A549 (cell line): ENCODE results near the gene METTL2B. TPM values are rescaled to one million over a fixed set of nuclear protein-coding genes. Genes with fewer than 3 reads are reported as not detected.
"Not testable (repeated sequence)": the region's sequence is repeated elsewhere in the genome, so short reads cannot be mapped to it uniquely, and the experiment has no call there.

ENCODE experiments used
- ATAC-seq, 2 experiments: fragments of 200-7000 bp in 1 of 2; fragments of >200 bp in 1 of 2; cut with Nextera tagmentation in 1 of 2; cut with Tn5 transposase in 1 of 2; 3 replicates each; pipeline versions ENCODE4 v1.8.0 to v1.9.1; 2018 to 2020; ENCODE audit warnings: mild to moderate bottlenecking in 1 of 2, moderate library complexity in 1 of 2
- CTCF ChIA-PET: fragments of 300-600 bp; sonication (Branson Sonifier 250); formaldehyde crosslinking; extraction: SDS; loops from one replicate; lab custom pipeline; 2021; ENCODE audit warnings: antibody characterized with exemption, inconsistent platforms; lab: Yijun Ruan, JAX
- POLR2A ChIA-PET: fragments of 350-600 bp; formaldehyde crosslinking; extraction: SDS; loops from one replicate; lab custom pipeline; 2021; ENCODE audit warnings: antibody characterized with exemption, inconsistent platforms; lab: Yijun Ruan, JAX
- DNase-seq, 2 experiments: peaks; one replicate each; pipeline versions ENCODE4 v3.0.0 to v3.0.0-alpha.2; 2011 to 2016; ENCODE audit warnings: low read depth in 1 of 2, low spot score in 1 of 2
- FAIRE-seq: peaks from 2 replicates; lab custom pipeline; 2011; peaks lifted over from hg19 to GRCh38; lab: Jason Lieb, UNC
- H3K27ac ChIP-seq, 2 experiments: fragments of >200 bp; sonication (Bioruptor Twin); formaldehyde crosslinking; 3 replicates each; pipeline ENCODE4 v1.5.1; 2016 to 2017
- H3K4me1 ChIP-seq: fragments of >200 bp; sonication (Bioruptor Twin); formaldehyde crosslinking; 3 replicates; pipeline ENCODE4 v1.6.1; 2016
- H3K4me2 ChIP-seq: fragments of >200 bp; sonication (Bioruptor Twin); formaldehyde crosslinking; 3 replicates; pipeline ENCODE4 v1.6.1; 2016
- H3K4me3 ChIP-seq: fragments of >200 bp; sonication (Bioruptor Twin); formaldehyde crosslinking; 3 replicates; pipeline ENCODE4 v1.5.1; 2016
- H3K9me3 ChIP-seq: fragments of >200 bp; sonication (Bioruptor Twin); formaldehyde crosslinking; 3 replicates; pipeline ENCODE4 v1.6.1; 2016
- CHD2 ChIP-seq: fragments of 150-350 bp; IDR thresholded peaks from 2 replicates; pipeline ENCODE4 v1.6.1; 2014; ENCODE audit warnings: low read length; ENCODE audit not compliant: partially characterized antibody
- CTCF ChIP-seq: fragments of >200 bp; sonication (Bioruptor Twin); formaldehyde crosslinking; IDR thresholded peaks from 3 replicates; pipeline ENCODE4 v1.5.1; 2016
- E2F6 ChIP-seq: IDR thresholded peaks from 2 replicates; pipeline ENCODE4 v1.6.1; 2012; ENCODE audit warnings: low read depth, borderline replicate concordance
- ELK1 ChIP-seq: fragments of 150-350 bp; IDR thresholded peaks from 2 replicates; pipeline ENCODE4 v1.6.1; 2014; ENCODE audit warnings: low read depth, mild to moderate bottlenecking, low read length
- HDAC2 ChIP-seq: fragments of 200-600 bp; sonication (generic); IDR thresholded peaks from 2 replicates; pipeline ENCODE4 v1.6.1; 2016
- HOXB13 ChIP-seq: fragments of 250-450 bp; sonication (Bioruptor Pico); IDR thresholded peaks from 2 replicates; pipeline ENCODE4 v1.5.0; 2020; ENCODE audit warnings: low read depth, mild to moderate bottlenecking, moderate library complexity
- HOXB5 ChIP-seq: fragments of 250-450 bp; sonication (Bioruptor Pico); IDR thresholded peaks from 2 replicates; pipeline ENCODE4 v1.5.0; 2020; ENCODE audit warnings: mild to moderate bottlenecking, moderate library complexity
- JUN ChIP-seq, 2 experiments: fragments of >200 bp; sonication (Bioruptor Twin); formaldehyde crosslinking; IDR thresholded peaks; 2 replicates in 1 of 2; 3 replicates in 1 of 2; pipeline ENCODE4 v1.6.1; 2016 to 2017
- KDM5A ChIP-seq: fragments of 200-600 bp; sonication (generic); IDR thresholded peaks from 2 replicates; pipeline ENCODE4 v1.6.1; 2016; ENCODE audit warnings: antibody characterized with exemption, mild to moderate bottlenecking
- MAX ChIP-seq: IDR thresholded peaks from 2 replicates; pipeline ENCODE4 v1.6.1; 2012
- PHF8 ChIP-seq: fragments of 200-600 bp; sonication (generic); IDR thresholded peaks from 2 replicates; pipeline ENCODE4 v1.6.1; 2016; ENCODE audit warnings: low read depth, mild to moderate bottlenecking, antibody characterized with exemption, moderate library complexity, borderline replicate concordance
- POLR2A ChIP-seq: IDR thresholded peaks from 2 replicates; pipeline ENCODE4 v1.6.1; 2012; ENCODE audit warnings: mild to moderate bottlenecking, low read length
- RAD21 ChIP-seq, 2 experiments: fragments of >200 bp in 1 of 2; sonication (Bioruptor Twin) in 1 of 2; formaldehyde crosslinking in 1 of 2; IDR thresholded peaks in 1 of 2; conservative IDR thresholded peaks in 1 of 2; 2 replicates in 1 of 2; 3 replicates in 1 of 2; pipeline ENCODE4 v1.6.1; 2012 to 2018; ENCODE audit warnings: inconsistent platforms in 1 of 2
- REST ChIP-seq: fragments of 200-600 bp; sonication (generic); IDR thresholded peaks from 2 replicates; pipeline ENCODE4 v1.6.1; 2016; ENCODE audit warnings: antibody characterized with exemption, mild to moderate bottlenecking, moderate library complexity
- SMC3 ChIP-seq: fragments of >200 bp; sonication (Bioruptor Twin); formaldehyde crosslinking; IDR thresholded peaks from 3 replicates; pipeline ENCODE4 v1.6.1; 2018; ENCODE audit warnings: inconsistent platforms
- ZC3H11A ChIP-seq: fragments of 450-650 bp; IDR thresholded peaks from 2 replicates; pipeline ENCODE4 v1.6.1; 2014; ENCODE audit warnings: antibody characterized with exemption, mild to moderate bottlenecking
- WGBS: methylation state at CpG from one replicate; pipeline ENCODE4 v1.1.6; 2017; ENCODE audit errors: missing lambda C conversion rate; 5-methylcytosine and 5-hydroxymethylcytosine counted together
- polyA minus RNA-seq: library from RNA; depleted of rRNA, polyadenylated mRNA; stranded (reverse); fragments of >200 nt; gene quantifications from 2 replicates; pipeline ENCODE4 v1.2.3, GENCODE V29; 2011; rRNA and poly(A)+ RNA removed
- polyA plus RNA-seq, 4 experiments: library from polyadenylated mRNA; depleted of rRNA in 3 of 4; stranded (reverse); fragments of >200 nt; fragmentation: RNase III in 1 of 4; extraction: RNeasy Plus Mini Kit Qiagen cat#74134 plus additional on column Dnase treatment in 1 of 4; gene quantifications; 2 replicates in 3 of 4; 3 replicates in 1 of 4; pipeline ENCODE4 v1.2.3, GENCODE V29; 2011 to 2017

METTL2B gene
- polyA plus RNA-seq (2011; rRNA removed) (48.8 and 49.1 TPM in 2 replicates), polyA plus RNA-seq (2017; fragmentation: RNase III; extraction: RNeasy Plus Mini Kit Qiagen cat#74134 plus additional on column Dnase treatment) (25.9 to 32.3 TPM (median 28.0 TPM) in 3 replicates), polyA minus RNA-seq (22.7 and 26.3 TPM in 2 replicates)
- 16.2 and 17.9 TPM in 2 replicates for polyA plus RNA-seq (2012; cell fraction: cytosol; rRNA removed)
- polyA plus RNA-seq (2012; cell fraction: nucleus; rRNA removed), result 8.1 and 10.5 TPM in 2 replicates

GRCh38 chr7:128476402-128477335, at the start of gene METTL2B:
Gene METTL2B (plus strand): TSS chr7:128476748. CDS start chr7:128476766, 18 bp downstream.
- TF ChIP-seq SMC3 (0 out of 3 replicates have a peak, but pooled peaks have one; percentile 7), MAX (peak; percentile 94), HOXB13 (CRISPR knock-in tag) (0 out of 2 replicates have a peak, but pooled peaks have one; percentile 33), KDM5A (peak; percentile 95), HOXB5 (CRISPR knock-in tag) (0 out of 2 replicates have a peak, but pooled peaks have one; percentile 38), REST (peak; percentile 46), PHF8 (peak; percentile 69; the same call in 1 of the 2 replicates), JUN (IDR thresholded peaks at IDR 0.05) (peak; percentile 68 to 88; a peak in 3 of 5 replicates), HDAC2 (peak; percentile 50; the same call in 1 of the 2 replicates), CHD2 (peak; percentile 78), CTCF (0 out of 3 replicates have a peak, but pooled peaks have one; percentile 12), E2F6 (peak; percentile 99), POLR2A (peak; percentile 77)
- WGBS, result under 1% methylated on average over 57 of the region's 62 CpGs
- Histone ChIP-seq H3K27ac (peak within 1 kb of the TSS; percentile 88 to 91), H3K4me1 (peaks cover 17% of the 10 kb centered on the region; the same call in 2 of the 3 replicates), H3K4me3 (peak within 1 kb of the TSS; percentile 88), H3K4me2 (peak within 1 kb of the TSS; percentile 82)
- ATAC-seq (peak; percentile 97), DNase-seq (peak; percentile 85 to 96)
- CTCF ChIA-PET, result interaction anchor here (0.7 to 3.4 kb wide), 4 partner anchors 17 to 88 kb away, joined by 3 to 25 read pairs (median 3); no protein-coding TSS in a partner anchor
- not testable (repeated sequence) for H3K9me3 ChIP-seq, FAIRE-seq
- POLR2A ChIA-PET, result interaction anchor here (0.5 kb wide), 1 partner anchor 10 kb away, joined by 3 read pairs; no protein-coding TSS in a partner anchor

GRCh38 chr7:128427289-128427891, 49.2 kb upstream of the METTL2B start:
- H3K4me3 ChIP-seq, result no peak overlapping the region
- no peak for FAIRE-seq
- no peak for TF ChIP-seq ELK1
- peak; percentile 2; the same call in 1 of the 2 replicates for TF ChIP-seq ZC3H11A
- no peak for TF ChIP-seq PHF8
- peak; percentile 91 for TF ChIP-seq CTCF
- TF ChIP-seq RAD21 (conservative IDR thresholded peaks at IDR 0.05 in 1 of 2, IDR thresholded peaks at IDR 0.05 in 1 of 2), result peak; percentile 94 to 95
- TF ChIP-seq SMC3, result peak; percentile 95
- TF ChIP-seq, all 56 proteins: peak for 4
- no peaks in the 10 kb centered on the region for H3K9me3 ChIP-seq
- peak overlapping the region; percentile 87 to 95 for H3K27ac ChIP-seq
- ChIA-PET CTCF (interaction anchor here (0.7 to 23.8 kb wide), 31 partner anchors 7 to 535 kb away, joined by 3 to 695 read pairs (median 9); partner anchors contain the start of genes ATP6V1F, HILPDA, IMPDH1 and METTL2B), POLR2A (interaction anchor here (2.1 kb wide), 1 partner anchor 33 kb away, joined by 5 read pairs; no protein-coding TSS in a partner anchor)
- ATAC-seq (peak; percentile 56 to 67), DNase-seq (peak in 1 of 2 experiments; percentile 76)
- WGBS, result 9% methylated on average over 7 of the region's 7 CpGs
- peaks cover 35% of the 10 kb centered on the region for H3K4me1 ChIP-seq
- H3K4me2 ChIP-seq, result peak overlapping the region; percentile 35; the same call in 2 of the 3 replicates
